Immature natural killer cell (primary cell): ENCODE results near the gene TRIM41. TPM values are rescaled to one million over a fixed set of nuclear protein-coding genes. Genes with fewer than 3 reads are reported as not detected.

Experiments
- polyA plus RNA-seq, 3 donors: library from polyadenylated mRNA; unstranded; fragments of 300-500 nt; fragmentation: Illumina TruSeq; gene quantifications; one replicate each; pipeline ENCODE4 v1.2.3, GENCODE V29; 2021

Gene TRIM41
- polyA plus RNA-seq, 3 donors from 2014 or later: 0.80 to 2.3 (median 1.7) TPM

Other genes with a start within 250 kb of the TRIM41 start
- not detected for gene BTNL3, start 234.4 kb upstream of the TRIM41 start, polyA plus RNA-seq
- gene BTNL9, start 183.0 kb upstream of the TRIM41 start, polyA plus RNA-seq: not detected
- not detected for gene OR2V1, start 92.1 kb upstream of the TRIM41 start, polyA plus RNA-seq
- gene OR2V2, start 75.7 kb upstream of the TRIM41 start, polyA plus RNA-seq: not detected
- gene TRIM7, start 18.1 kb upstream of the TRIM41 start, polyA plus RNA-seq: under 1 TPM in 1 of 3 donors, not detected in 2; 0.50 TPM
- gene RACK1, start 20.6 kb downstream of the TRIM41 start, polyA plus RNA-seq: 1,000 to 10,000 TPM; 1,093 to 1,304 (median 1,251) TPM
- gene TRIM52, start 37.9 kb downstream of the TRIM41 start, polyA plus RNA-seq: 10 to 100 TPM; 16.0 to 42.6 (median 18.0) TPM
- gene OR4F3, start 144.0 kb downstream of the TRIM41 start, polyA plus RNA-seq: not detected